Common myeloid progenitor, CD34-positive (primary cell): ENCODE results near the gene MPPED1.
A peak's percentile ranks its signal among the peaks of the same experiment; 100 is the strongest.

ENCODE experiments used
- CTCF ChIA-PET: fragments of 350-600 bp; sonication (Branson Sonifier 250); formaldehyde crosslinking; loops from one replicate; lab custom pipeline; 2021; ENCODE audit warnings: antibody characterized with exemption; lab: Charles Lee
- POLR2A ChIA-PET: fragments of 350-600 bp; sonication (Branson Sonifier 250); formaldehyde crosslinking; loops from one replicate; lab custom pipeline; 2021; ENCODE audit warnings: antibody characterized with exemption; lab: Charles Lee
- DNase-seq, 3 donors: peaks; one replicate each; pipeline versions ENCODE4 v3.0.0 to v3.0.0-alpha.2; 2013
- H3K27ac ChIP-seq, 2 experiments: 1 replicate in 1 of 2; 2 replicates in 1 of 2; pipeline ENCODE4 v1.7.0; 2013; ENCODE audit warnings: inconsistent platforms in 2 of 2, low read length in 2 of 2, mild to moderate bottlenecking in 2 of 2, low read depth in 1 of 2, moderate library complexity in 1 of 2; ENCODE audit not compliant: severe bottlenecking in 2 of 2, insufficient read depth in 1 of 2, poor library complexity in 1 of 2
- H3K27me3 ChIP-seq, 5 experiments: replicated peaks in 2 of 5; 1 replicate in 3 of 5; 2 replicates in 2 of 5; pipeline versions ENCODE4 v1.6.1 to v1.7.0; 2013; ENCODE audit warnings: low read length in 4 of 5, mild to moderate bottlenecking in 2 of 5, moderate library complexity in 2 of 5, inconsistent platforms in 1 of 5; ENCODE audit not compliant: insufficient read depth in 5 of 5, control insufficient read depth in 4 of 5
- H3K36me3 ChIP-seq, 4 experiments: 1 replicate in 2 of 4; 2 replicates in 2 of 4; pipeline versions ENCODE4 v1.6.1 to v1.7.0; 2013; ENCODE audit warnings: low read length in 3 of 4, control low read depth in 1 of 4, mild to moderate bottlenecking in 1 of 4; ENCODE audit not compliant: control insufficient read depth in 4 of 4, insufficient read depth in 4 of 4
- H3K4me1 ChIP-seq, 4 experiments: 1 replicate in 3 of 4; 2 replicates in 1 of 4; pipeline versions ENCODE4 v1.6.1 to v1.7.1; 2013; ENCODE audit warnings: low read length in 3 of 4, mild to moderate bottlenecking in 3 of 4, control low read depth in 1 of 4, inconsistent platforms in 1 of 4, moderate library complexity in 1 of 4; ENCODE audit not compliant: control insufficient read depth in 4 of 4, insufficient read depth in 4 of 4; ENCODE audit errors: control extremely low read depth in 1 of 4
- H3K4me3 ChIP-seq, 7 experiments: 1 replicate in 4 of 7; 2 replicates in 3 of 7; pipeline versions ENCODE4 v1.5.1 to v1.7.0; 2013; ENCODE audit warnings: mild to moderate bottlenecking in 7 of 7, low read length in 6 of 7, moderate library complexity in 6 of 7, inconsistent platforms in 2 of 7, low read depth in 2 of 7, control low read depth in 1 of 7; ENCODE audit not compliant: insufficient read depth in 4 of 7, control insufficient read depth in 1 of 7; ENCODE audit errors: extremely low read depth in 1 of 7
- H3K9me3 ChIP-seq, 5 experiments: 1 replicate in 4 of 5; 2 replicates in 1 of 5; pipeline versions ENCODE4 v1.6.1 to v1.7.1; 2013; ENCODE audit warnings: low read length in 4 of 5, mild to moderate bottlenecking in 2 of 5, inconsistent platforms in 1 of 5, low read depth in 1 of 5, moderate library complexity in 1 of 5; ENCODE audit not compliant: control insufficient read depth in 4 of 5, insufficient read depth in 2 of 5; ENCODE audit errors: control extremely low read depth in 1 of 5
- WGBS: methylation state at CpG from one replicate; pipeline ENCODE4 v1.1.5; 2013; ENCODE audit not compliant: insufficient coverage; 5-methylcytosine and 5-hydroxymethylcytosine counted together

Gene MPPED1

DNA sequence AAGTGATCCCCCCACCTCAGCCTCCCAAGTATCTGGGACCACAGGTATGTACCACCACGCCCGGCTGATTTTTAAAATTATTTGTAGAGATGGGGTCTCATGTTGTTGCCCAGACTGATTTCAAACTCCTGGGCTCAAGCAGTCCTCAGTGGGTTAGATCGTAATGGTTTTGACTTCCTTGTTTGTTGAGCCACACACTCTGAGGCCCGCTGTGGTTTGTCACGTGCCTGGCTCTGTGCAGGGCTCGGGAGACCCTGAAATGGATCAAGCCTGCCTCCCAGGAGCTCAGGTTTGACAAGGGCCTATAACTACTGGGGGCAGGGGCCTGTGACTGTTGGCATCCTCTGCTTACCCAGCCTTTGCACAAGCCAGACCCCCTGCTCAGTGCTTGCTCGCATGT lies 68.1 kb downstream of the MPPED1 start:
- no peak overlapping the region for H3K4me3 ChIP-seq
- POLR2A ChIA-PET, result no interaction called here
- no peaks in the 10 kb centered on the region for H3K36me3 ChIP-seq
- no peaks in the 10 kb centered on the region for H3K9me3 ChIP-seq
- H3K27me3 ChIP-seq, result peaks cover 0 to 2% (median 0%) of the 10 kb centered on the region in 5 experiments
- 46% methylated on average over 7 of the region's 7 CpGs for WGBS
- peaks cover 0 to 29% (median 23%) of the 10 kb centered on the region in 4 experiments for H3K4me1 ChIP-seq
- CTCF ChIA-PET, result interaction anchor here (0.5 kb wide), 1 partner anchor 110 kb away, joined by 3 read pairs; no protein-coding TSS in a partner anchor
- H3K27ac ChIP-seq, result no peak overlapping the region
- peak; percentile 9 to 56 (median 41) for DNase-seq

DNA sequence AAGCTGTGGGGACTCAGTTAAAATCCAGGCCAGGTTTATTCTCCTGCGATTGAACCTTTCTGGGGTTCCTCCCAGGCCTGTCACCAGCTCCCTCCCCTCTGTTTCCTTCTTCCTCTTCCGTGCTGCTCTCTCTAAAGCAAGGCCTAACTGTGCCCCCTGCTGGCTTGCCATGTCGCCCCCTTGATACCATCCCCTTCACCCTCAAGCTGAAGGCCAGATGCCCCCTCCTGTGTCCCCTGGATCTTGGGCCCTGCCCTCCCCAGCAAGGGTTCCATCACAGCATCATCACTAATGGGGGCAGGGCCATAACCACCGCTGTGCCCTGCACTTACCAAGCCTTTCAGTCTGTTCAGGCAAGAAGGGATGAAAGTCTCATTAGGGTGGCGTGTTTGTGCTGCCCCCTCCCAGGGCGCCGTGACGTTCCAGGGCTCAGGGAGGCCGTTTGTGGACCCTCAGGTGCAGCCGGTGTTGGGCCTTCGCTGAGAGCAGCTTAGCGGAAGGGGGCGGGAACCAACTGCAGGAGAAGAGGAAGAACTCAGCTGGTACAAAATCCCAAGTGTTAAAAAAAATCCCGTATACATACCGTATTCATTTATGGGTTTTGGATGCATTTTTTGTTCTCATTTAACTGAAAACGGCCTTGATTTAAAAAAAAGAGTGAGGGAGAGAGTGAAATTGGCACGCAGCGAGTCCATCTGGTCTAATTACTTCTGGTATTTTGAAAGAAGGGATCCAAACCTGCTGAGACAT lies 69.9 kb downstream of the MPPED1 start:
- ChIA-PET POLR2A (no interaction called here), CTCF (interaction anchor here (0.5 to 1.7 kb wide), 5 partner anchors 14 to 633 kb away, joined by 3 to 5 read pairs (median 5); no protein-coding TSS in a partner anchor)
- DNase-seq, result peak; percentile 62 to 79 (median 73)
- H3K4me3 ChIP-seq, result peak overlapping the region in 5 of 7 experiments; percentile 20 to 77 (median 48)
- 20% methylated on average over 8 of the region's 18 CpGs for WGBS
- H3K36me3 ChIP-seq, result no peaks in the 10 kb centered on the region
- H3K4me1 ChIP-seq, result peaks cover 0 to 29% (median 23%) of the 10 kb centered on the region in 4 experiments
- H3K27me3 ChIP-seq, result no peaks in the 10 kb centered on the region
- H3K9me3 ChIP-seq, result no peaks in the 10 kb centered on the region
- no peak overlapping the region for H3K27ac ChIP-seq

DNA sequence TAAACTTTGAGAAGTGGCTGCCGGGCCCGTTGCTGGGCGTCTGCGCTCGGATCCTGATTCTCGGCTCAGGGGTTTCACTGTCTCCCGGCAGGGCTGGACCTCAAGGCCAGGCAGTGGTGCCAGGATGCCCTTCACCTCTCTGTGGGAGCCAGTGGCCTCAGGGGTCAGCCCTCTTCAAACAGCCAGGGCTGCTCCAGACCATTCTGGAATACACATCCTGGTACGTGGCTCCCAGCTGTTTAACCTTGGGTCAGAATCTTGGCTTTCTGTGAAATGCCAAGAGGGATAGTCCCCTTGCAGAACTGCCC lies 70.5 kb downstream of the MPPED1 start:
- 48% methylated on average over 8 of the region's 8 CpGs for WGBS
- Histone ChIP-seq H3K36me3 (no peaks in the 10 kb centered on the region), H3K4me3 (peak overlapping the region in 3 of 7 experiments; percentile 48 to 77 (median 61)), H3K9me3 (no peaks in the 10 kb centered on the region), H3K27ac (no peak overlapping the region), H3K4me1 (peaks cover 0 to 29% (median 23%) of the 10 kb centered on the region in 4 experiments), H3K27me3 (peaks cover 0 to 2% (median 0%) of the 10 kb centered on the region in 5 experiments)
- ChIA-PET POLR2A (no interaction called here), CTCF (interaction anchor here (1.4 to 1.7 kb wide), 3 partner anchors 14 to 136 kb away, joined by 5 read pairs; no protein-coding TSS in a partner anchor)
- no peak for DNase-seq

DNA sequence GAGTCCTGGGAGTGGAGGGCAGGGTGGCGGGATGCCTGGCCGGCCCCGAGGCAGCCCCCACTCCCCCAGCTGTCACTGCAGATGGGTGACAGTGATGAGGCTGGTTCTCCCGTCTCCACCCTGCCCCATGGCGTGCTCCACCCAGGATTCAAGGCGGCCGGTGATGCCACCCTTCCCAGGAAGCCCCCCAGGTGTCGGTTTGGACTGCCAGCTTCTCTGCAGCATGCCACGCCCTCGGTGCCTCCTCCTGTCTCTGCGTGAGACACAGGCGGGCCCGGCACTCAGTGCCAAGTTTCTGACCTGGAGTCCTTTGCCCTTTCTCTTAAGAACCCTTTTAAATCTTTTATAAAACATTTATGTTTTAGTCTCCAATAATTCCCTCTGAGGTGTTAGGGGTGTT lies 71.5 kb downstream of the MPPED1 start:
- POLR2A ChIA-PET, result no interaction called here
- 98% methylated on average over 9 of the region's 13 CpGs for WGBS
- CTCF ChIA-PET, result no interaction called here

DNA sequence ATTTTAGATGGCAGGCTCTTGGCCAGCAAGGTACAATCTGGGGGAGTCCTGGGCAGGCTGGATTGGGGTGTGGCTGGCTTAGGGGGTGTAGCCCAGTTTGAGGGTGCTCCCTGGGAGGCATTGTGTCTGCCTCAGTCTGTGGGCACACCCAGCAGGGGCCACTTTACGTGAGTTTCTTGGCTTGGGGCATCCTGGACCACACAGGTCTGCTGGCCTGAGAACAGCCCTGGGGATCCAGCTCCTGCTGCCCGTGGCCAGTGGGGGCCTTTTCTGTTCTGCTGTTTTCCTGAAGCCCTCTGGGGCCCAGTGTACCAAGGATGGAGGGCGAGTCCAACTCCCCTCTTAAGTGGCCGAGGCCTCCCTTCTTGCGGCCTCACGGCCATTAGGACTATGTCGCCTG lies 71.9 kb downstream of the MPPED1 start:
- H3K4me1 ChIP-seq, result peaks cover 0 to 29% (median 23%) of the 10 kb centered on the region in 4 experiments
- ChIA-PET CTCF (no interaction called here), POLR2A (no interaction called here)
- no peak for DNase-seq
- no peaks in the 10 kb centered on the region for H3K9me3 ChIP-seq
- H3K27ac ChIP-seq, result no peak overlapping the region
- H3K4me3 ChIP-seq, result no peak overlapping the region
- no peaks in the 10 kb centered on the region for H3K36me3 ChIP-seq
- 100% methylated on average over 7 of the region's 7 CpGs for WGBS
- H3K27me3 ChIP-seq, result peaks cover 0 to 2% (median 0%) of the 10 kb centered on the region in 5 experiments

More for the DNA sequence above, 71.5 kb downstream of the MPPED1 start:
- H3K27me3 ChIP-seq, result peaks cover 0 to 2% (median 0%) of the 10 kb centered on the region in 5 experiments
- H3K4me3 ChIP-seq, result no peak overlapping the region
- no peak overlapping the region for H3K27ac ChIP-seq
- DNase-seq, result no peak
- H3K4me1 ChIP-seq, result peaks cover 0 to 29% (median 23%) of the 10 kb centered on the region in 4 experiments
- H3K9me3 ChIP-seq, result no peaks in the 10 kb centered on the region
- no peaks in the 10 kb centered on the region for H3K36me3 ChIP-seq

DNA sequence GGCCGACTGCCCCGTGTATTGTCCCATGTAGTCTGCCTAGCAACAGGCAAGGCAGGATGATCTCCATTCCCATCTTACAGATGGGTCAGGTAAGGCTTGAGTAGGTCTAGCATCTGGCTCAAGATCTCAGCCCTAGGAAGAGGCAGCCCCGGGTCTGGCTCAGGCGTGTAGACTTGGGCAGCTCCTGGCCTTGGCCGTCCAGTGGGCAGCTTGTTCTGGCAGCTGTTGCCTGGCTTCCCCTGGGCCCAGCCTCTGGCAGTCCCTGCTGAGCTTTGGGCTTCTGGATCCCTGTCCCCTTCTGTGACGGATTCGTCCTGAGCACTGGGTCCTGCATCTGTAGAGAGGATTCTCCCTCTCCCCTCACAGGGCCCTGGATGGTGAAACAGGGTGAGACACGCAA lies 72.4 kb downstream of the MPPED1 start:
- peaks cover 0 to 29% (median 21%) of the 10 kb centered on the region in 4 experiments for H3K4me1 ChIP-seq
- CTCF ChIA-PET, result no interaction called here
- no peak overlapping the region for H3K4me3 ChIP-seq
- peaks cover 0 to 2% (median 0%) of the 10 kb centered on the region in 5 experiments for H3K27me3 ChIP-seq
- H3K27ac ChIP-seq, result no peak overlapping the region
- no peak for DNase-seq
- WGBS, result 98% methylated on average over 7 of the region's 8 CpGs
- H3K36me3 ChIP-seq, result no peaks in the 10 kb centered on the region
- H3K9me3 ChIP-seq, result no peaks in the 10 kb centered on the region
- POLR2A ChIA-PET, result interaction anchor here (0.6 kb wide), 1 partner anchor 148 kb away, joined by 5 read pairs; no protein-coding TSS in a partner anchor

DNA sequence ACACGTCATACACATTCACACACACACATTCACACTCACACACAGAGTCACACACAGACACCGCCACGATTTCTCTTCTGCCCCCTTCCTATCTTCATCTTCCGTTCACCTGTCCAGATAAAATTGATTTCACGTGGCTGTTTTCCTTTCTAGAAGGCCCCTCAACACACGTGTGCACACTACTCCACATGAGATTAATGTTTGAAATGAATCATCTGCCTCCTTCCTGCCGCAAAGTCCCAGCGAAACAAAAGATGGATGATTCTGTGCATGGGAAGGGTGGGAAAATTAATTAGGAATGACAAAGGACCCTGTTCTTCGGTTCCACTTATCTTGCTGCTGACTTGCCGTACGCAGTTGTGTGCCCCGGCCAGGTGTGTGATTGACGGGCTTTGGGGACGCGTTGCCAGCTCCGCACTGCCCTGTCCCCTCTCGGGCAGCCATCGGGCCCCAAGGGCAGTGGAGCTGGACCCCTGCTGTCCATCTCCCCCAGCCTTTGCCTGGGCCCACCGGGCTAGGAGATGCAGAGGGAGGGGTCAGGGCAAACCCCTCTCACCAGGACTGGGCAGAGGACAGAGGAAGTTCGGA lies 73.8 kb downstream of the MPPED1 start:
- H3K36me3 ChIP-seq, result no peaks in the 10 kb centered on the region
- ChIA-PET CTCF (no interaction called here), POLR2A (no interaction called here)
- H3K4me3 ChIP-seq, result no peak overlapping the region
- DNase-seq, result no peak
- H3K9me3 ChIP-seq, result no peaks in the 10 kb centered on the region
- H3K27me3 ChIP-seq, result peaks cover 0 to 2% (median 0%) of the 10 kb centered on the region in 5 experiments
- 91% methylated on average over 13 of the region's 20 CpGs for WGBS
- no peak overlapping the region for H3K27ac ChIP-seq
- peaks cover 0 to 16% (median 9%) of the 10 kb centered on the region in 4 experiments for H3K4me1 ChIP-seq
